Germinal center (tissue), 1 donor: Measurements from ENCODE around the gene UGCG.
"Not testable (repeated sequence)": the region's sequence is repeated elsewhere in the genome, so short reads cannot be mapped to it uniquely, and the experiment has no call there.

ENCODE experiments used
- DNase-seq: peaks from one replicate; pipeline ENCODE4 v3.0.0; 2012; ENCODE audit warnings: mixed read lengths, low spot score

UGCG gene

DNA sequence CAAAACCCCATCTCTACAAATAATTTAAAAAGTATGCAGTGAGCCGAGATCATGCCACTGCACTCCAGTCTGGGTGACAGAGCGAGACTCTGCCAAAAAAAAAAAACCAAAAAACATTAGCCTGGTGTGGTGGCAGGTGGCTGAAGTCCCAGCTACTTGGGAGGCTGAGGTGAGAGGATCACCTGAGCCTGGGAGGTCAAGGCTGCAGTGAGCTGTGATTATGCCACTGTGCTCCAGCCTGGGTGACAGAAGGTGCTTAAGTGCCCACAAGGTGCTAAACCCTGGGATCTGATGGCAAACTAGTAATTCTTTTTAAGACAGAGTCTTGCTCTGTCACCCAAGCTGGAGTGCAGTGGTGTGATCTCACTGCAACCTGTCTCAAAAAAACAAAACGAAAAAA lies 5.7 kb upstream of the UGCG start:
- DNase-seq = not testable (repeated sequence)

DNA sequence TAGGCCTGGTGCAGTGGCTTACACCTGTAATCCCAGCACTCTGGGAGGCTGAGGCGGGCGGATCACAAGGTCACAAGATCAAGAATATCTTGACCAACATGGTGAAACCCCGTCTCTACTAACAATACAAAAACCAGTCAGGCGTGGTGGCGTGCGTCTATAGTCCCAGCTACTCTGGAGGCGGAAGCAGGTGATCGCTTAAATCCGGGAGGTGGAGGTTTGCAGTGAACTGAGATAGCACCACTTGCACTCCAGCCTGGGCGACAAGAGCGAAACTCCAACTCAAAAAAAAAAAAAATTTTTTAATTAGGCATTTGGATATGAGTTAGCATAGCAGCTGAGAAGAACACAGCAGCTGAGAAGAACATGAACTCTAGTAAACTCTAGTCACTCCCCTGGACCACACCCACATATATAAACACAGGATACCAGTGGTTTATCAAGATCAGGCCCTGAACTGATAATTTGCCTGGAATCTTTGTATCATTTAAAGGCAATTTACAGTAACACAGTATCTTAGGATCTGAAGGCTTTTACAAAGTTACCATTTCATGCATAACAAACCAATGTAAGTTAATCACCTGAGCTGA lies 4.6 kb upstream of the UGCG start:
- DNase-seq = no peak

DNA sequence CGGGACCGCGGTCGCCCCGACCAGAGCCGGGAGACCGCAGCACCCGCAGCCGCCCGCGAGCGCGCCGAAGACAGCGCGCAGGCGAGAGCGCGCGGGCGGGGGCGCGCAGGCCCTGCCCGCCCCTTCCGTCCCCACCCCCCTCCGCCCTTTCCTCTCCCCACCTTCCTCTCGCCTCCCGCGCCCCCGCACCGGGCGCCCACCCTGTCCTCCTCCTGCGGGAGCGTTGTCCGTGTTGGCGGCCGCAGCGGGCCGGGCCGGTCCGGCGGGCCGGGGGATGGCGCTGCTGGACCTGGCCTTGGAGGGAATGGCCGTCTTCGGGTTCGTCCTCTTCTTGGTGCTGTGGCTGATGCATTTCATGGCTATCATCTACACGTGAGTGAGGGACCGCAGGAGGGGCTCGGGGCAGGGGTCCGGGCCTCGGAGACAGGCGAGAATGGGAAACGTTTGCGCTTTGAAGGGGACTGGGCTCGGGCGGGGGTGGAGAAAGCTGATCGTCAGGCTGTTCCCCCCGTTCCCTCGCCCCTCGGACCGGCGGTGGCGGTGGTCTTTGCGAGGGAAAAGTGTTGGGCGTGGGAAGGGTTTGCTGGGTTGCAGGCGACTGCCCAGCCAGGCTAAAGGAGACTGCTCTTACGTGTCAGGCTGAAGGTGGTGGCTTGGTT lies 457 bp downstream of the UGCG start:
- peak; percentile 82 for DNase-seq

DNA sequence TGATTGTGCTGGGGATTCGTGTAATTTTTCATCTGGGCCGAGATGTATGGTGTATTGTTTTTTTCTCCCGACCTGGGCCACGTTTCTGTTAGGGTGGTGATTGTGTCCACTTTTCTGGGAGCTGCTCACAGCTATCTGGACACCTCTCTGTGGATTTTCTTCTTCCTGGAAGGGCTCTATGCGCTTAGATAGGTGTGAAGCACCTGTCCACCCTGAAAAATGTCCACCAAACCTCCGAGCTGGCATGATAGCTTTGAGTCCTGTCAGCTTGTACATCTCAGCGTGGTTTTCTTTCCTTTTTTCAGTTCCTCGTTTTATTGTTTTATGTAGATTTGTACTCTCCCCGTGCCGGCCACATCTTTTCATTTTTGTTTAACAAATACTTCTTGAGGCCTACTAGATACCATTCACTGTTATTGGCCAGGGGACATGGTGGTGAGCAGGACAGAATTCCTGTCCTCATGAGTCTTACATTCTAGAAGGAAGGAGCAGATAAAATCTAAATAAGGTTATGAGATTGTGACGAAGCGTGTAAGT lies 1.1 kb downstream of the UGCG start:
- peak; percentile 56 for DNase-seq

DNA sequence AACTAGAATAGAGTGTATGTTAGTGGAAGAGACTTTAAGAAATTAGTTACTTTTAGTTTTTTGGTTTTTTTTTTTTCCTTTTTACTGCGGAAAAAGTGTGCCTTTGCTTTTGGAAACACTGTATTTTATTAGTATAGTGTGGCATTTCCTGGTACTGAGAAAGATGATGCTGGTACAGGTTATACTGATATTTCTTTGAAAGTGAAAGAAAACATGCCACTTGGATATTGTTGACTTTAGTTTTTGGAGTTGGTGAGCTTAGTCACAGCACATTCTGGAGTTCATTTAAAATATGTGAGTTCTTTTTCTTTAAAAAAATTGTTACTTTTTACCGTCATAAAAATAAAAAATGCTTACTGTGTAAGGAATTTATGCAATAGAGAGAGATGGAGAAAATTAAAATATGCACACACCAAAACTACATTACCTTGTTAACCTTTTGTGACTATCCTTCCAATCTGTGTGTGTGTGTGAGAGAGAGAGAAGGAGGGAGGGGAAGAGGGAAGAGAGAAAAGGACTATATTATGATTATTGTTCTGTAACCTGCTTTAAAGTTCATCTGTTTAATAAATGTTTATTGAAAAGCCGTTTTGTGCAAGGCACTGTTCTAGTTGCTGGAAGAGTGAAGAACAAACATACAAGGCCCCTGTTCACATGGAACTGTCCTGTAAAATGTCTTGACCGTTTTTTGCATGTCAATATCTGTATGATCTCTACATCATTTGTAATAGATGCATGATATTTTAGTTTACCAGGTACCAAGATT lies 1.9 kb downstream of the UGCG start:
- no peak for DNase-seq

DNA sequence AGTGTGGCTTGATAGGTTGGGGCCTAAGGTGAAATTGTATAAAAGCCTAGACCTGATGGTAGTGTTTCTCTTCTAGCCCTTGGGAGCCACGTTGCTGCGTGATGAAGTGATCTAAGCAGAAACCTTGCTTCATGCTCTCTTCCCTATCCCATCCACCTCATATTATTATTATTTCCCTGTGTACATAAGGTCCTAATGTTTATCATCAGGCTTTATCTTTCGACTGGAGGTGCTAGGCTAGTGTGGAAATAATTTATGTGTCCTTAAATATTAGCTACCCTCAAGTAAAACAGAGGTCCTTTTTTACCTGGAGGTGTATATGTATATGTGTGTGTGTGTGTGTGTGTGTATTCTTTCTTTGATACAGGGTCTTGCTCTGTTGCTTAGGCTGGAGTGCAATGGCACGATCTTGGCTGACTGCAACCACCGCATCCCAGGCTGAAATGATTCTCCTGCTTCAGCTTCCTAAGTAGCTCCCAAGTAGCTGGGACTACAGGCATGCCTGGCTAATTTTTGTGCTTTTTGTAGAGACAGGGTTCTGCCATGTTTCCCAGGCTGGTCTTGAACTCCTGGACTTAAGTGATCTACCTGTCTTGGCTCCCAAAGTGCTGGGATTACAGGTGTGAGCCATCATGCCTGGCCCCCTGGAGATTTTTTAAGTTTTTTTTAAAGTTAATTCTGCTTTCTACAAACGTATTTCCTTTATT lies 3.7 kb downstream of the UGCG start:
- no peak for DNase-seq

DNA sequence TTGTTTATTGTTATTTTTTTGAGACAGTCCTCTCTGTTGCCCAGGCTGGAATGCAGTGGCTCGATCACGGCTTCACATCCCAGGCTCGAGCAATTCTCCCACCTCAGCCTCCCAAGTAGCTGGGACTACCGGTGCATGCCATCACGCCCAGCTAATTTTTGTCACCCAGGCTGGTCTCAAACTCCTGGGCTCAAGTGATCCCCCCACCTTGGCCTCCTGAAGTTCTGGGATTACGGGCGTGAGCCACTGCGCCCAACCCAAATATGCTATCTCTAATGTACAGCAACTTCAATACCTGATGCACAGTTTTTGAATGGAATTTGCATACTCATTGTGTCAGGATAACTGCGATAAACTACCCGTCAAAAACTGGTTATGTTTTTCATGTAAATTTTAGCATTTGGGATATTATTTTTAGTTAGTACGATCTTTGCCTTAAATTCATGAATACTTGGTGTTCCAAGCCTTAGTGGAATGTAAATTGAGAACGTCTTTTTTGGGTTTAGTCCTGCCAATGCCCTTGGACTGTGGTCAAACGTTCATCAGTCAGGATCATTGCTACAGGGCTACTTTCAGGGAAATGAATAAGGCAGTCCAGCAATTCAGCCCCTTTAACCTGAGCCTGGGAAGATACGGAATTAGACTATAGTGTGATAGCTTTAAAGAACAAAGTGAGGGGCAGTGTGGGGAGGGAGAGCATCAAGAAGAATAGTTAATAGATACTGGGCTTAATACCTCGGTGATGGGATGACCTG lies 4.4 kb downstream of the UGCG start:
- DNase-seq = no peak

DNA sequence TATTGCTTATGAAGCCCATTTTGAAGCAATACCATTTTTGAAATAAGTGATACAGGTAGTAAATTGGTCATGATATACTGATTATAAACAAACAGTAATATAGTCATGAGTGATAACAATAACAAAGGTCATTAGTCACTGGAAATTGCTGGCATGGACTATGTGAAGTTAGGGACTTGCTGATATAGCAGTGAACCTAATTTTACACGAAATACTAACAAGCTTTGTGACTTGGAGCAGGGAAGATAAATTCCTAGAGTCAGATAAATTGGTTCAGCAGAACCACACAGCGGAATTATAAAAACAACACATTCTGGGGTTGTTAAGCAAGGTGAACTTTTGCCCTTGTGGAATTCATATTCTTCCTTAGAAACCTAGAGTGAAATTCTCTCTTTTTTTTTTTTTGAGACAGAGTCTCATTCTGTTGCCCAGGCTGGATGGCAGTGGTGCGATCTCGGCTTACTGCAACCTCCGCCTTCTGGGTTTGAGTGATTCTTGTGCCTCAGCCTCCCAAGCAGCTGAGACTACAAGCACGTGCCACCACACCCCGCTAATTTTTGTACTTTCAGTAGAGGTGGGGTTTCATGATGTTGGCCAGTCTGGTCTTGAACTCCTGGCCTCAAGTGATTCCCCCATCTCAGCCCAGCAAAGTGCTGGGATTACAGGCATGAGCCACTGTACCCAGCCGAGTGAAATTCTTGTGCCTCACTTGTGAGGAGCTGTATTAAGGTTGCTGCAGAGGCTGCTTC lies 6.0 kb downstream of the UGCG start:
- DNase-seq = no peak

DNA sequence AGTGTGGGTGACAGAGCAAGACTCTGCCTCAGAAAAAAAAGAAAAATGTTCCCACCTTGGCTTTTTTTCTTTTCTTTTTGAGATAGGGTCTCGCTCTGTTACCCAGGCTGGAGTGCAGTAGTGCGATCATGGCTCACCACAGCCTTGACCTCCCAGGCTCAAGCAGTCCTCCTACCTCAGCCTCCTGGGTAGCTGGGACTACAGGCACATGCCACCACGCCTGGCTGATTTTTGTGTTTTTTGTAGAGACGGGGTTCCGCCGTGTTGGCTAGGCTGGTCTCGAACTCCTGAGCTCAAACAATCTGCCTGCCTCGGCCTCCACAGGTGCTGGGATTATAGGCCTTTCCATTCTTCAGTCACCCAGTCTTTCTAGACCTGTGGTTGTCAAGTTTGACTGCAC lies 6.9 kb downstream of the UGCG start:
- not testable (repeated sequence) for DNase-seq

DNA sequence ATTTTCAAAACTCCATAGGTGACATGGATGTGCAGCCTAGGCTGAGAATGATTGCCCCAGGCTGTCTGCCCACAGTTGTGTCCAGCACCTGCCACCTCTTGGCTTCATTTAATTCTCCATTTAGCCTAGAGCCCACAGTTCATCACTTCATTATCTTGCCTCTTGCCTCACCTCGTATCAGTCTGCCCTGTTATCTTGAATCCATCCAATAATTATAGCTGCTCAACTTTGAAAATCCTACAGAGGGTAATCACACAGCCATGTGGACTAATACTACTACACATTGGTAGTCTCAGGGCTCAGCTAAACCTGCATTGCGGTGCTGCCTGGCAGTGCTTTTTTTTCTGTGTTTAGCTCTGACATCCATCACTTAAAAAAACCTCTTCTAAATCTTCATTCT lies 7.4 kb downstream of the UGCG start:
- DNase-seq = no peak

DNA sequence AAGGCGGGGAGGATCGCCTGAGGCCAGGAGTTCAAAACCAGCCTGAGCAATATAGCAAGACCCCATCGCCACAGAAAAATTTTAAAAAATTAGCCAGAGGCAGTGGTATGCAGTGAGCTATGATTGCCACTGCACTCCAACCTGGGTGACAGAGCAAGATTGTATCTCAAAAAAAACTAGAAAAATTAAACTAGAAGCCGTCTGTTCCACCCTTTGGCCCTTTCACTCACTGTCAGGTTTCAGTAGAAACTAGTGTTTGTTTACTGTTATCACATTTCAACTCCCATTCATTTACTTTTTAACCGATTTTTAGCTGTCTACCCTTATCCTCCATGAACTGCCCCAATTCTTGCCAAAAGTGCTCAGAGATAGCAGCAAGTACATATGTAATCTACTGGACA lies 8.3 kb downstream of the UGCG start:
- no peak for DNase-seq

DNA sequence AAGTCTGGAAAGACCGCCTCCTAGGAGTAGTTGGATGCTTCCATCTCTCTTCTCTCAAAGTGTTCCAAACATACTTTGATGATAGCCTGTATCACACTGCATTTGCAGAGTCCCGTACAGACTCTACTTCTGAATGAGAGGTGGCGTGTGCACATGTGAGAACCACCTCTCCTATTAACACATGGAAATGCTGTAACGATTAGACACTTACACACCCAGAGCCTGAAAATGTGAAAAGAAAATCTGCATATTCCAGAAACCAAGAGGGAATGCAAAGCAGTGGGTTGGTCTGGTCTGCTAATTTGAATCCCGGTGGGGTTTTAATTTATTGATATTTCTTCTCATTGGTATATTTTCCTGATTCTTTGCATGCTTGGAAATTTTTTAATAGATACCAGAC lies 10.5 kb downstream of the UGCG start:
- no peak for DNase-seq

DNA sequence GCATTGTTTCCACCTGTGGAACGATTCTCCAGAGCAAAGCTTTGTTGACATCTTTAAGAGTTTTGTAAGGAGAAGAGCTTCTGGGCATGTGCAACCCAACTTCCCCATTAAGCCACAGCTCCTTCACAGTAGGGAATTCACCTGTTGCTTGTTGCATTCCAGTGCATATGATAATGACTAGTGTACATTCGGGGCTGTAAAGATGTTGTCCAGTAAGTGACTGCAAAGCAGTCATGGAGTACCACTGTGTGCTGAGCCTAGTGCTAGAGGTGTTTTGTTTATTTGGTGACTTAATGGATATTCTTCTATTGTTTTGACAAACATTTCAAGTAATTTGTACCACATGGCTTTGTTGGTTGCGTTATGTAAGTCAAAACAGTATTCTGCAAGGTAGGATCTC lies 12.8 kb downstream of the UGCG start:
- no peak for DNase-seq

DNA sequence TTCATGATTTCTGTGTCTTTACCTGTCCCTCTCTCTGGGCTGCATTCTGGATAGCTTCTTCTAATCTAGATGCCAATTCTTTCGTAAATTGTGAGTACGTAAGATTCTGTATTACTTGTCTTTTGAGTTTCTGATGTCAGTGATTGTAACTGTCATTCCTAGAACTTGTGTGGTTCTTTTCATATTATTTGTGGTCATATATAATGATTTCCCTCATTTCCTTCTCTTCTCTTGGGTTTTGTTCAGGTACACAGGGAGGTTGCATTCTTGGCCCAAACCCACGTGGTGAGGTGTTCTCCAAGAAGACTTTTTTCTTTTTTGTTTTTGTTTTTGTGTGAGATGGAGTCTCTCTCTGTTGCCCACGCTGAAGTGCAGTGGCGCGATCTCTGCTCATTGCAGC lies 13.8 kb downstream of the UGCG start:
- DNase-seq = no peak

DNA sequence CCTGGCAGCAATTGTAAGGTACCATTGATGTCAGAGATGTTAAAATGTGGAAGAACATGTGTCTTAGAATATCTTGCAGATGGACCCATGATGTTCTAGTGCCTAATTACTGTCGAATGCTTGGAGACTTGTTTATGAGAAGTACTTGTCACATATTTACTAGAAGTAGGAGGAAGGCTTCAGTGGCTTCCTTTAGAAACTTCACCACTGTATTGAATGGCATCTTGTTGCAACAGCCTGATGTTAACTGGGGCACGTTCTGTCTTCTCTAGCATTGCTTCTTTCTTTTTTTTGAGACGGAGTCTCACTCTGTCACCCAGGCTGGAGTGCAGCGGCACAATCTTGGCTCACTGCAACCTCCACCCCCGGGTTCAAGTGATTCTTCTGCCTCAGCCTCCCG lies 16.5 kb downstream of the UGCG start:
- no peak for DNase-seq

DNA sequence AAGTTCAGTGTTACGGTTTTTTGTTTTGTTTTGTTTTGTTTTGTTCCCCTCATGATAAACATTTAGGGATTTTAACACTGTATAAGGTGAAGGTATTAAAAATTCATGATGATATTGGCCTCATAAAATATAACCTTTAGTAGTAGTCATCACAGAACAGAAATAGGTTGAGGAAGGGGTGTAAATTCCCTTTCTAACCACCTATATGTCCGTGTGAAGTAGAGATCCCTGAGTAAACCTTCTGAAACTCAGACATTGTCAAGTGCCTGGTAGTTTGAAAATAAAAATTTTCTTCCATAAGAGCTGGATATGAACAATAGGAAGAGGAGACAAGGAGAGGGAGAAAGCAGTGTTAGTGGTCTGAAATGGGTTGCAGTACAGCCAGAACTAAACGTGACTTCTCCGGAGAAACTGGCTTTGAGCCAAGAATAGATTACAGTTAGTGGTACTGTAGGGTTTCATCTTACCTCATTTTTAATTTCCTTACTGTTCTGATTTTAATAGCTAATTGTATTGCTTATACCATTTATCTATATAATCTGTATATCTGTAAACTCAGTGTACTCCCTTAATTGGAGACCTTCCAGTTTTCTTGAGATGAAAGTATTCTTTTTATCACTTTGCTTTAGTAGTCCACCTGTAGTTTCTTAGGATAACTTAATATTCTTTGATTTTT lies 18.3 kb downstream of the UGCG start:
- DNase-seq = no peak

DNA sequence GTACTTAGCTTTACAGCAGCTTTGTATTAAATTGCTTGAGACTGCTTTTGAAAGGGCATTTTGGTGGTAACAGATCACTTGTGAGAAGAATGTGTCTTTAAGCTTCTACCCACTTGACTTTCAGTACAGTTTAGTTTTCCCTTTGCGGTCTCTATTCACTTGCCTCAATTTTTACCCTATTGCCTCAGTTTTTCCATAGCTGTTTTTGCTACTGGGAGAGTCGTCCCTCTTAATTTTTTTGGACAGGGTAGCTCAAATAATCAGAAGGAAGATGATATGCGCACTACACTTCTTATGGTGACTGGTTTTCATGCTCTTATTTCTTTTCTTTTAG lies 18.8 kb downstream of the UGCG start:
- DNase-seq = no peak

DNA sequence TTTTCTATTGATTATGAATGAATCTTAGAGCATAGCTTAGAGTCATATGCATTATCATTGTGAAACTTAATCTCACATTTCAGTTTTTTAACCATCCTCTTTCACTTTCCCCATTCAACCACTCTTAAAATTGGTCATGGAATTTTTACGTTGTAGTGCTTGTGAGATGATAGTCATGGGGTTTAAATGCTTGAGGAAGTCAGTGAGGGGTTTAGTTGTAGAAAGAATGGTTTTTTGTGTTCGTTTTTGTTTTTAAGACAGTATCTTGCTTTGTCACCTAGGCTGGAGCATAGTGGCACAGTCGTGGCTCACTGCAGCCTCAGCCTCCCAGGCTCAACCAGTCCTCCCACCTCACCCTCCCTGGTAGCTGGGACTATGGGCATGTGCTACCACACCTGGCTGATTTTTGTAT lies 19.6 kb downstream of the UGCG start:
- DNase-seq = no peak

DNA sequence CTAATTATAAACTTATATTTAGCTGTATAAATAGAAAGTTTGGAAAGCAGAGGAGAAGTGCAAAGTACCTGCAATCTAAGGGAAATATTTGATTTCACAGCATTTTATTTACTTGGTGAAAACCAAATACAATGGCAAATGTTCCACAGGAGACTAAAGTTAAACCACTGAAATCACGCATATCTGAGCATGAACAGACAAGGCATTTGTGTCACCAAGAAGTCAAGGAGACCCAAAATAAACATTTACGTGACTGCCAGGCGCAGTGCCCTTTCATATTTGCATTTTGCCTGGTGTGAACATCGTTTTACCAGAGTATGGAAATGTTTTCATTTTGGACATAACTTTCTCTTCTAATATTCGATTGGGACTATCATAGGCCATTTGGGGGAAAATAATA lies 20.6 kb downstream of the UGCG start:
- DNase-seq = no peak

DNA sequence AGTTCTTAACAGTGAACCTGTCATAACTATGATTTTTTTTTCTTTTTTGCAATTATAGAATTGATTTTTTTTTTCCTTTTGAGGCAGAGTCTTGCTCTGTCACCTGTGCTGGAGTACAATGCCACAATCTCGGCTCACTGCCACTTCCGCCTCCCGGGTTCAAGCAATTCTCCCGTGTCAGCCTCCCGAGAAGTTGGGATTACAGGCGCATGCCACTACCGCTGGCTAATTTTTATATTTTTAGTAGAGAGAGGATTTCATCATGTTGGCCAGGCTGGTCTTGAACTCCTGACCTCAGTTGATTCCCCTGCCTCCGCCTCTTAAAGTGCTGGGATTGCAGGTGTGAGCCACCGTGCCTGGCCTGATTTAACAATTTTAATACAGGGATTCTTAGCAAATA lies 21.4 kb downstream of the UGCG start:
- DNase-seq = no peak

DNA sequence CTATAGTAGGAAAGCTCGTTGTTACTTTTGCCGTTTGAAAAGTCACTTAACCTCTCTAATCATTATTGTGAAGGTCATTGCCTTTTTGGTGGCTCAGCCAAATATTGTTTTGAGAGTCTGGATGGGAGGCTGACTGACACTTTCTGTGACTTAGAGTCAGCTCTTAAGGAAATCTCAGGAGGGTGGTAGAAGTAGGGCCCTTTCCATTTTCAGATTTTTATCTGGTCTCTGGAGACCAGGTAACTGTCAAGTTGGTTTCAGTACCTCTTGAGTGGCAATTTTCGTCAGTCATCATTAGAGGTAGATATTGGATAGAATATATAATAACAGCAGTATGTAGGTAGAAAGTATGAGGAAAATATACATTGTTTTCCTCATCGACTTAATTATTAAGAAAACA lies 23.3 kb downstream of the UGCG start:
- no peak for DNase-seq
